ENCODE results near the gene FGF16.

GRCh38 chrX:77427611-77428010 is 19.6 kb upstream of the FGF16 start:
- TF ChIP-seq CTCF (IDR thresholded peaks at IDR 0.05) = no peak
- no peak for TF ChIP-seq REST (IDR thresholded peaks at IDR 0.05; ENCODE audit: insufficient read depth in 1 of 2, low read depth in 2 of 2, low read length in 1 of 2)
- TF ChIP-seq SIN3A (IDR thresholded peaks at IDR 0.05; ENCODE audit: borderline replicate concordance, insufficient read depth, low read depth, low read length) = no peak
- no peak for TF ChIP-seq TCF7L2 (IDR thresholded peaks at IDR 0.05; ENCODE audit: low read depth, low read length)

Data from Panc1 (cell line).